ENCODE data around the gene OST4. TPM values are rescaled to one million over a fixed set of nuclear protein-coding genes. Genes with fewer than 3 reads are reported as not detected.

The OST4 gene
- total RNA-seq, 1 experiment from 2014 or later = 258 TPM

DNA sequence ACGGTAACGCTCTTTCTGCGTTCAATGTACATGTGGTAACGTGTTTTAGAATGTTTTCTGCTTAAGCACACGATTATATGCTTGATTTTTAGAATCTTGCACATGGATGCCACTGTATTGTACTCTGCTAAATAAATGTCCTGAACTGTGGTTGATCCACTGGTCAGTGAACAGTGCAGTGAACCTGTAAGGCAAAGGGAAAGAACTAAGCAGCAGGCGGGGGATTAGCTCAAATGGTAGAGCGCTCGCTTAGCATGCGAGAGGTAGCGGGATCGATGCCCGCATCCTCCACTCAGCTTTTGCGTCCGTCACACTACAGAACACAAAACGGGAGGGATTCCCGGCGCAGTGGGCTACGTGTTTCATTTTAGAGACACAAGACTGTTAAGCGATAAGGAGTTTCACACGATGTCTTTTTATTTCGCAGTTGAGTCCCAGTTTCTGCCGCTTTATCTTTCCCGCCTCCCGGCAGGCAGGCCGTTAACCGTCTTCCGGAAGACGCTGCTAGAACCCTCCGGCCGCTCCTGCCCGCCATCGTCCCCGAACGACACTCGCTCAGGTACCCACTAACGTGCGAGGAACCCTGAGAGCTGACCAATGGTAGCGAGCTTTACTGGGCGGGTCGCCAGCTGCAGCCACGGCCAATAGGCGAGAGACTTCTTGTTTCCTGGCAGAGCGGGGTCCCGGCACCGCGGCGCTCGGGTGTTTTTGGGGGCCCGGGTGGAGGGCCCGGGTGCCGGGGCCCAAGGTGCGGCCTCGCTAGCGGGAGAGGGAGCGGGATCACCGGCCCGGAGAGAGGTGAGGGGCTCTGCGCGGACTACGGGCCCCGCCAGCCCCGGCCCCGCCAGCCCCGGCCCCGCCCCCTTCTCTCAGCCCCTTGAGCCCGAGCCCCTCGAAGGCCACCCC is 20.2 kb downstream of the OST4 start, which contains the start of gene AGBL5:
Gene AGBL5 (plus strand): TSS at position 673 of the 906 bp plus-strand sequence. CDS start 1,291 bp downstream, outside the sequence.
- Histone ChIP-seq H3K4me3 (ENCODE audit: low read length) (peak within 1 kb of the TSS; percentile 77), H3K27ac (ENCODE audit: low read length) (peak within 1 kb of the TSS; percentile 52), H3K79me2 (ENCODE audit: low read length) (no peaks in the 10 kb centered on the region), H3K36me3 (ENCODE audit: low read depth, low read length) (no peaks in the 10 kb centered on the region), H4K20me1 (ENCODE audit: low read length) (no peaks in the 10 kb centered on the region), H3K4me1 (ENCODE audit: insufficient read depth, low read length) (peaks cover 17% of the 10 kb centered on the region), H3K9me3 (ENCODE audit: low read length) (no peaks in the 10 kb centered on the region), H3K9ac (ENCODE audit: low read length) (peak within 1 kb of the TSS; percentile 61), H2AFZ (ENCODE audit: low read length) (peak within 1 kb of the TSS; percentile 89), H3K27me3 (ENCODE audit: low read length) (no peaks in the 10 kb centered on the region), H3K4me2 (ENCODE audit: low read length) (peak within 1 kb of the TSS; percentile 94), H3F3A (ENCODE audit: low read length, unreplicated experiment) (no peaks in the 10 kb centered on the region), H3K9me2 (replicated peaks; ENCODE audit: low read length) (no peaks in the 10 kb centered on the region)
- ChIA-PET POLR2A (ENCODE audit: unreplicated experiment) (interaction anchor here (0.5 to 1.0 kb wide), 2 partner anchors 83 to 377 kb away, joined by 3 to 5 read pairs; partner anchors contain the start of gene NRBP1), CTCF (interaction anchor here (0.5 to 1.0 kb wide), 3 partner anchors 89 to 242 kb away, joined by 3 to 6 read pairs (median 4); no protein-coding TSS in a partner anchor)
- no TSS peak for BruUV-seq (replicated peaks)
- TF ChIP-seq, protein P1, sequence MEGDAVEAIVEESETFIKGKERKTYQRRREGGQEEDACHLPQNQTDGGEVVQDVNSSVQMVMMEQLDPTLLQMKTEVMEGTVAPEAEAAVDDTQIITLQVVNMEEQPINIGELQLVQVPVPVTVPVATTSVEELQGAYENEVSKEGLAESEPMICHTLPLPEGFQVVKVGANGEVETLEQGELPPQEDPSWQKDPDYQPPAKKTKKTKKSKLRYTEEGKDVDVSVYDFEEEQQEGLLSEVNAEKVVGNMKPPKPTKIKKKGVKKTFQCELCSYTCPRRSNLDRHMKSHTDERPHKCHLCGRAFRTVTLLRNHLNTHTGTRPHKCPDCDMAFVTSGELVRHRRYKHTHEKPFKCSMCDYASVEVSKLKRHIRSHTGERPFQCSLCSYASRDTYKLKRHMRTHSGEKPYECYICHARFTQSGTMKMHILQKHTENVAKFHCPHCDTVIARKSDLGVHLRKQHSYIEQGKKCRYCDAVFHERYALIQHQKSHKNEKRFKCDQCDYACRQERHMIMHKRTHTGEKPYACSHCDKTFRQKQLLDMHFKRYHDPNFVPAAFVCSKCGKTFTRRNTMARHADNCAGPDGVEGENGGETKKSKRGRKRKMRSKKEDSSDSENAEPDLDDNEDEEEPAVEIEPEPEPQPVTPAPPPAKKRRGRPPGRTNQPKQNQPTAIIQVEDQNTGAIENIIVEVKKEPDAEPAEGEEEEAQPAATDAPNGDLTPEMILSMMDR (conservative IDR thresholded peaks at IDR 0.05; ENCODE audit: low read depth, low read length) = no peak
- TF ChIP-seq EZH2 (IDR thresholded peaks at IDR 0.05; ENCODE audit: low read length, unreplicated experiment) = no peak
- no peak for TF ChIP-seq EZH2phosphoT487 (IDR thresholded peaks at IDR 0.05; ENCODE audit: borderline replicate concordance, low read length)
- intact Hi-C loops (cut with micrococcal nuclease) = loop anchor here (1.0 to 2.0 kb wide), 3 partner anchors 18 to 90 kb away; partner anchors contain the start of gene TMEM214
- DNase-seq = peak; percentile 96
- ATAC-seq = peak; percentile 54

DNA sequence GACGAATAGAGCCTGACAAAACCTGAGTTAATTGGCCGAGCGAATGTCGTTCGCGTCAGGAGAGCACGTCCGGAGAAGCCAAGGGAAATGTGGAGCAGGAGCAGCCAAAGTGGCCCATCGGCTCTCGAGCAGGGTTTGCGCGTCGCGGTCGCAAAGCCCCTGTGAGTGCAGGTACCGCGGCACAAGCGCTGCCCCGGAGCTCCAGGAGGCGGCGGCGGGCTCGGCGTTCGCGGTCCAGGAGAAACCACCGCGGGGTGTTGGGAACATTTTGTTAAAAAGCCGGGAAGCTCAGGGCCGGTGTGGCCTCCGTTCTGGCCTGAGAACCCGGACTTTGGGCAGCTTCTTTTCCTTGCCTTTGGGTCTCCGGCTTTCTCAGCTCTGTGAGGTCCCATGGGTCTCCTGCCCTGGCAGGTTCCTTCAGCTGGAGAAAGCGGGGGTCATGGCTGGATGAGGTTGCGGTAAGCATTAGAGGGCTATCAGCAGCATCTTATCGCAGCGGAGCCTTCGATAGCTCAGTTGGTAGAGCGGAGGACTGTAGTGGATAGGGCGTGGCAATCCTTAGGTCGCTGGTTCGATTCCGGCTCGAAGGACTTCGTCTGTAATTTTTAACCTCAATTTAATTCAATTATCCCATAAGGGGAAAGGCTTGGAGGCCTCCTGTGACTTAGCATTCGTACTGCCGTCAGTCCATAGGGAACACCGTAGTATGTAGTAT is 21.0 kb downstream of the OST4 start:
- Histone ChIP-seq H3K79me2 (ENCODE audit: low read length) (no peaks in the 10 kb centered on the region), H3K4me3 (ENCODE audit: low read length) (peak overlapping the region; percentile 77), H3K27me3 (ENCODE audit: low read length) (no peaks in the 10 kb centered on the region), H3K36me3 (ENCODE audit: low read depth, low read length) (no peaks in the 10 kb centered on the region), H3F3A (ENCODE audit: low read length, unreplicated experiment) (no peaks in the 10 kb centered on the region), H3K9ac (ENCODE audit: low read length) (peak overlapping the region; percentile 61), H3K27ac (ENCODE audit: low read length) (peak overlapping the region; percentile 52), H2AFZ (ENCODE audit: low read length) (peak overlapping the region; percentile 79), H3K9me3 (ENCODE audit: low read length) (no peaks in the 10 kb centered on the region), H3K9me2 (replicated peaks; ENCODE audit: low read length) (no peaks in the 10 kb centered on the region), H3K4me2 (ENCODE audit: low read length) (peak overlapping the region; percentile 94), H4K20me1 (ENCODE audit: low read length) (no peaks in the 10 kb centered on the region), H3K4me1 (ENCODE audit: insufficient read depth, low read length) (peaks cover 17% of the 10 kb centered on the region)
- ChIA-PET POLR2A (ENCODE audit: unreplicated experiment) (interaction anchor here (1.0 kb wide), 1 partner anchor 83 kb away, joined by 3 read pairs; no protein-coding TSS in a partner anchor), CTCF (interaction anchor here (0.9 kb wide), 1 partner anchor 89 kb away, joined by 4 read pairs; no protein-coding TSS in a partner anchor)
- DNase-seq (peak; percentile 97), ATAC-seq (peak; percentile 64)
- no TSS peak for BruUV-seq (replicated peaks)
- intact Hi-C loops (cut with micrococcal nuclease) = loop anchor here (1.0 to 2.0 kb wide), 3 partner anchors 18 to 89 kb away; partner anchors contain the start of gene TMEM214
- no peak for TF ChIP-seq EZH2 (IDR thresholded peaks at IDR 0.05; ENCODE audit: low read length, unreplicated experiment)
- TF ChIP-seq, protein P1 (conservative IDR thresholded peaks at IDR 0.05; ENCODE audit: low read depth, low read length) = no peak; the same call in 1 of the 2 replicates
- no peak for TF ChIP-seq EZH2phosphoT487 (IDR thresholded peaks at IDR 0.05; ENCODE audit: borderline replicate concordance, low read length)

Measured in PC-3 (cell line).